ENCODE data around the gene DNAJC9. TPM values are rescaled to one million over a fixed set of nuclear protein-coding genes. Genes with fewer than 3 reads are reported as not detected.

DNAJC9 gene
- 51.0 TPM for polyA plus RNA-seq (2013, experiment 1 of 4)
- polyA plus RNA-seq (2013, experiment 2 of 4): 53.8 TPM
- polyA plus RNA-seq (2013, experiment 3 of 4): 38.1 TPM
- polyA plus RNA-seq (2013, experiment 4 of 4): 38.9 TPM

GRCh38 chr10:73246646-73247508 is at the start of gene DNAJC9:
DNAJC9 (minus strand) TSS chr10:73247255; CDS start chr10:73247189, 66 bp downstream.
- Histone ChIP-seq H3K27me3 (ENCODE audit: control insufficient read depth, insufficient read depth, low read length, poor library complexity, severe bottlenecking) (no peaks in the 10 kb centered on the region), H3K27ac (ENCODE audit: insufficient read depth, low read depth, low read length, poor library complexity, severe bottlenecking) (peak within 1 kb of the TSS; percentile 96), H3K4me3 (ENCODE audit: insufficient read depth, low read depth, low read length) (peak within 1 kb of the TSS; percentile 95), H3K9me3 (ENCODE audit: control insufficient read depth, low read length) (no peaks in the 10 kb centered on the region), H3K4me1 (ENCODE audit: control insufficient read depth, insufficient read depth, low read length) (peaks cover 19% of the 10 kb centered on the region), H3K36me3 (ENCODE audit: control insufficient read depth, insufficient read depth, low read length) (peaks cover 24% of the 10 kb centered on the region)
- 0% methylated on average over 78 of the region's 78 CpGs for WGBS, 2 experiments

- Histone ChIP-seq H3K4me1 (ENCODE audit: control insufficient read depth, insufficient read depth, low read length) (no peaks in the 10 kb centered on the region), H3K27me3 (ENCODE audit: control insufficient read depth, insufficient read depth, low read length, poor library complexity, severe bottlenecking) (peaks cover 3% of the 10 kb centered on the region), H3K4me3 (ENCODE audit: insufficient read depth, low read depth, low read length) (no peak overlapping the region), H3K27ac (ENCODE audit: insufficient read depth, low read depth, low read length, poor library complexity, severe bottlenecking) (no peak overlapping the region), H3K9me3 (ENCODE audit: control insufficient read depth, low read length) (no peaks in the 10 kb centered on the region), H3K36me3 (ENCODE audit: control insufficient read depth, insufficient read depth, low read length) (no peaks in the 10 kb centered on the region)
- 82 to 84% methylated on average over 3 of the region's 3 CpGs for WGBS, 2 experiments
These were observed 46.4 kb upstream of the DNAJC9 start for GRCh38 chr10:73293461-73293860.

- H3K27me3 ChIP-seq (ENCODE audit: control insufficient read depth, insufficient read depth, low read length, poor library complexity, severe bottlenecking): no peaks in the 10 kb centered on the region
- no peak overlapping the region for H3K4me3 ChIP-seq (ENCODE audit: insufficient read depth, low read depth, low read length)
- no peaks in the 10 kb centered on the region for H3K4me1 ChIP-seq (ENCODE audit: control insufficient read depth, insufficient read depth, low read length)
- H3K36me3 ChIP-seq (ENCODE audit: control insufficient read depth, insufficient read depth, low read length): no peaks in the 10 kb centered on the region
- 100% methylated on average over 1 of the region's 1 CpG; no CpG with 5 or more reads in 1 of the 2 experiments for WGBS, 2 experiments
- no peak overlapping the region for H3K27ac ChIP-seq (ENCODE audit: insufficient read depth, low read depth, low read length, poor library complexity, severe bottlenecking)
- no peaks in the 10 kb centered on the region for H3K9me3 ChIP-seq (ENCODE audit: control insufficient read depth, low read length)
These were observed 42.9 kb upstream of the DNAJC9 start for GRCh38 chr10:73289958-73290357.

GRCh38 chr10:73287441-73287840 is 40.4 kb upstream of the DNAJC9 start:
- H3K27me3 ChIP-seq (ENCODE audit: control insufficient read depth, insufficient read depth, low read length, poor library complexity, severe bottlenecking): no peaks in the 10 kb centered on the region

GRCh38 chr10:73281097-73281496 is 34.0 kb upstream of the DNAJC9 start:
- Histone ChIP-seq H3K27ac (ENCODE audit: insufficient read depth, low read depth, low read length, poor library complexity, severe bottlenecking) (no peak overlapping the region), H3K4me3 (ENCODE audit: insufficient read depth, low read depth, low read length) (no peak overlapping the region), H3K27me3 (ENCODE audit: control insufficient read depth, insufficient read depth, low read length, poor library complexity, severe bottlenecking) (no peaks in the 10 kb centered on the region), H3K4me1 (ENCODE audit: control insufficient read depth, insufficient read depth, low read length) (no peaks in the 10 kb centered on the region), H3K9me3 (ENCODE audit: control insufficient read depth, low read length) (no peaks in the 10 kb centered on the region), H3K36me3 (ENCODE audit: control insufficient read depth, insufficient read depth, low read length) (no peaks in the 10 kb centered on the region)
- WGBS, 2 experiments: 86 to 98% methylated on average over 3 of the region's 3 CpGs

More at GRCh38 chr10:73287441-73287840, 40.4 kb upstream of the DNAJC9 start:
- Histone ChIP-seq H3K4me1 (ENCODE audit: control insufficient read depth, insufficient read depth, low read length) (no peaks in the 10 kb centered on the region), H3K27ac (ENCODE audit: insufficient read depth, low read depth, low read length, poor library complexity, severe bottlenecking) (no peak overlapping the region), H3K4me3 (ENCODE audit: insufficient read depth, low read depth, low read length) (no peak overlapping the region), H3K36me3 (ENCODE audit: control insufficient read depth, insufficient read depth, low read length) (no peaks in the 10 kb centered on the region), H3K9me3 (ENCODE audit: control insufficient read depth, low read length) (no peaks in the 10 kb centered on the region)
- WGBS, 2 experiments: 100% methylated on average over 1 of the region's 1 CpG; no CpG with 5 or more reads in 1 of the 2 experiments

GRCh38 chr10:73264423-73264822 is 17.4 kb upstream of the DNAJC9 start:
- Histone ChIP-seq H3K27ac (ENCODE audit: insufficient read depth, low read depth, low read length, poor library complexity, severe bottlenecking) (no peak overlapping the region), H3K36me3 (ENCODE audit: control insufficient read depth, insufficient read depth, low read length) (no peaks in the 10 kb centered on the region), H3K4me1 (ENCODE audit: control insufficient read depth, insufficient read depth, low read length) (no peaks in the 10 kb centered on the region), H3K9me3 (ENCODE audit: control insufficient read depth, low read length) (no peaks in the 10 kb centered on the region), H3K27me3 (ENCODE audit: control insufficient read depth, insufficient read depth, low read length, poor library complexity, severe bottlenecking) (no peaks in the 10 kb centered on the region), H3K4me3 (ENCODE audit: insufficient read depth, low read depth, low read length) (no peak overlapping the region)
- WGBS, 2 experiments: 81 to 93% methylated on average over 2 of the region's 2 CpGs

GRCh38 chr10:73263693-73264347 is 16.8 kb upstream of the DNAJC9 start:
- WGBS, 2 experiments: 21 to 64% methylated on average over 1 of the region's 1 CpG
- no peaks in the 10 kb centered on the region for H3K27me3 ChIP-seq (ENCODE audit: control insufficient read depth, insufficient read depth, low read length, poor library complexity, severe bottlenecking)
- no peaks in the 10 kb centered on the region for H3K4me1 ChIP-seq (ENCODE audit: control insufficient read depth, insufficient read depth, low read length)
- H3K9me3 ChIP-seq (ENCODE audit: control insufficient read depth, low read length): no peaks in the 10 kb centered on the region
- H3K27ac ChIP-seq (ENCODE audit: insufficient read depth, low read depth, low read length, poor library complexity, severe bottlenecking): no peak overlapping the region
- H3K36me3 ChIP-seq (ENCODE audit: control insufficient read depth, insufficient read depth, low read length): no peaks in the 10 kb centered on the region
- H3K4me3 ChIP-seq (ENCODE audit: insufficient read depth, low read depth, low read length): no peak overlapping the region

- Histone ChIP-seq H3K4me1 (ENCODE audit: control insufficient read depth, insufficient read depth, low read length) (no peaks in the 10 kb centered on the region), H3K27me3 (ENCODE audit: control insufficient read depth, insufficient read depth, low read length, poor library complexity, severe bottlenecking) (no peaks in the 10 kb centered on the region), H3K9me3 (ENCODE audit: control insufficient read depth, low read length) (no peaks in the 10 kb centered on the region), H3K36me3 (ENCODE audit: control insufficient read depth, insufficient read depth, low read length) (no peaks in the 10 kb centered on the region), H3K4me3 (ENCODE audit: insufficient read depth, low read depth, low read length) (no peak overlapping the region), H3K27ac (ENCODE audit: insufficient read depth, low read depth, low read length, poor library complexity, severe bottlenecking) (no peak overlapping the region)
- WGBS, 2 experiments: 74 to 75% methylated on average over 5 of the region's 5 CpGs
These were observed 16.0 kb upstream of the DNAJC9 start for GRCh38 chr10:73262880-73263555.

GRCh38 chr10:73262105-73262730 is 15.2 kb upstream of the DNAJC9 start:
- 83% methylated on average over 4 of the region's 4 CpGs for WGBS, 2 experiments
- Histone ChIP-seq H3K36me3 (ENCODE audit: control insufficient read depth, insufficient read depth, low read length) (no peaks in the 10 kb centered on the region), H3K4me3 (ENCODE audit: insufficient read depth, low read depth, low read length) (no peak overlapping the region), H3K27me3 (ENCODE audit: control insufficient read depth, insufficient read depth, low read length, poor library complexity, severe bottlenecking) (no peaks in the 10 kb centered on the region), H3K9me3 (ENCODE audit: control insufficient read depth, low read length) (no peaks in the 10 kb centered on the region), H3K4me1 (ENCODE audit: control insufficient read depth, insufficient read depth, low read length) (no peaks in the 10 kb centered on the region), H3K27ac (ENCODE audit: insufficient read depth, low read depth, low read length, poor library complexity, severe bottlenecking) (no peak overlapping the region)

Measured in ectodermal cell (in vitro differentiated cells).